SK-N-SH (cell line): ENCODE results near the gene ZNF407. TPM values are rescaled to one million over a fixed set of nuclear protein-coding genes. Genes with fewer than 3 reads are reported as not detected.

Experiments used
- CTCF ChIA-PET: fragments of 300-600, 350-600 bp; formaldehyde crosslinking; extraction: SDS; loops from one replicate; lab custom pipeline; 2021; lab: Yijun Ruan, JAX
- POLR2A ChIA-PET: fragments of 350-600 bp; sonication (Branson Sonifier 250); formaldehyde crosslinking; extraction: SDS; loops from one replicate; lab custom pipeline; 2020; ENCODE audit warnings: antibody characterized with exemption, inconsistent platforms; lab: Yijun Ruan, JAX
- DNase-seq: peaks from one replicate; pipeline ENCODE4 v3.0.0; 2012
- H2AFZ ChIP-seq: fragments of 200-600 bp; sonication (generic); 2 replicates; pipeline ENCODE4 v1.8.1; 2016; ENCODE audit warnings: antibody characterized with exemption, mild to moderate bottlenecking, low read depth
- H3F3A ChIP-seq: fragments of 200-600 bp; sonication (generic); replicated peaks from 2 replicates; pipeline ENCODE3; 2016; ENCODE audit warnings: antibody characterized with exemption, mild to moderate bottlenecking; ENCODE audit not compliant: insufficient read depth
- H3K27ac ChIP-seq, 2 experiments: fragments of 200-500 bp in 1 of 2; fragments of 200-600 bp in 1 of 2; sonication (Bioruptor generic) in 1 of 2; sonication (generic), shearing (Covaris generic) in 1 of 2; 2 replicates each; pipeline versions ENCODE4 v1.5.1 to v1.6.1; 2014 to 2016; ENCODE audit warnings: low read depth in 2 of 2, inconsistent platforms in 1 of 2, low read length in 1 of 2, mild to moderate bottlenecking in 1 of 2, mixed read lengths in 1 of 2
- H3K27me3 ChIP-seq: fragments of 200-600 bp; sonication (generic), shearing (Covaris generic); 2 replicates; pipeline ENCODE4 v1.6.1; 2016; ENCODE audit warnings: mixed run types; ENCODE audit not compliant: insufficient read depth
- H3K36me3 ChIP-seq, 2 experiments: fragments of 200-500 bp in 1 of 2; fragments of 200-600 bp in 1 of 2; sonication (Bioruptor generic) in 1 of 2; sonication (generic) in 1 of 2; replicated peaks in 1 of 2; 2 replicates each; pipeline versions ENCODE3 to v1.5.1; 2014 to 2016; ENCODE audit warnings: low read length in 1 of 2, mild to moderate bottlenecking in 1 of 2; ENCODE audit not compliant: insufficient read depth in 2 of 2, control insufficient read depth in 1 of 2
- H3K4me1 ChIP-seq, 2 experiments: fragments of 200-500 bp in 1 of 2; fragments of 200-600 bp in 1 of 2; sonication (Bioruptor generic) in 1 of 2; sonication (generic), shearing (Covaris generic) in 1 of 2; 2 replicates each; pipeline versions ENCODE4 v1.5.1 to v1.6.1; 2014 to 2016; ENCODE audit warnings: low read depth in 1 of 2, low read length in 1 of 2, mixed run types in 1 of 2; ENCODE audit not compliant: insufficient read depth in 2 of 2, control insufficient read depth in 1 of 2
- H3K4me2 ChIP-seq: fragments of 200-600 bp; sonication (generic), shearing (Covaris generic); 2 replicates; pipeline ENCODE4 v1.6.1; 2017; ENCODE audit warnings: mixed run types
- H3K4me3 ChIP-seq, 2 experiments: fragments of 200-500 bp in 1 of 2; fragments of 200-600 bp in 1 of 2; sonication (Bioruptor generic) in 1 of 2; sonication (generic), shearing (Covaris generic) in 1 of 2; 2 replicates each; pipeline versions ENCODE4 v1.5.1 to v1.8.1; 2014 to 2016; ENCODE audit warnings: low read depth in 2 of 2, inconsistent platforms in 1 of 2, low read length in 1 of 2, mild to moderate bottlenecking in 1 of 2, mixed read lengths in 1 of 2, moderate library complexity in 1 of 2
- H3K79me2 ChIP-seq: fragments of 200-600 bp; sonication (generic); 2 replicates; pipeline ENCODE4 v1.8.1; 2017; ENCODE audit warnings: mild to moderate bottlenecking; ENCODE audit not compliant: insufficient read depth
- H3K9ac ChIP-seq: fragments of 200-600 bp; sonication (generic); 2 replicates; pipeline ENCODE4 v1.6.1; 2017; ENCODE audit warnings: mixed run types
- H3K9me2 ChIP-seq: fragments of 200-600 bp; sonication (generic); 2 replicates; pipeline ENCODE4 v1.6.1; 2017; ENCODE audit warnings: mixed run types
- H3K9me3 ChIP-seq: fragments of 200-600 bp; sonication (generic); 2 replicates; pipeline ENCODE4 v1.6.1; 2017; ENCODE audit warnings: mixed run types, mild to moderate bottlenecking, moderate library complexity
- H4K20me1 ChIP-seq: fragments of 200-600 bp; sonication (generic); 2 replicates; pipeline ENCODE4 v1.6.1; 2017; ENCODE audit warnings: mild to moderate bottlenecking, mixed run types; ENCODE audit not compliant: insufficient read depth
- CTCF ChIP-seq: fragments of 200-600 bp; sonication (generic); IDR thresholded peaks from 2 replicates; pipeline ENCODE4 v1.6.1; 2017; ENCODE audit warnings: antibody characterized with exemption, mild to moderate bottlenecking, moderate library complexity
- ELF1 ChIP-seq: IDR thresholded peaks from 2 replicates; pipeline ENCODE4 v1.4.0; 2012
- FOSL2 ChIP-seq: IDR thresholded peaks from 2 replicates; pipeline ENCODE4 v1.4.0; 2012; ENCODE audit warnings: low read depth, mild to moderate bottlenecking, moderate library complexity, borderline replicate concordance
- GABPA ChIP-seq: IDR thresholded peaks from 2 replicates; pipeline ENCODE4 v1.4.0; 2012; ENCODE audit warnings: low read depth, mild to moderate bottlenecking
- MEF2A ChIP-seq: IDR thresholded peaks from 2 replicates; pipeline ENCODE4 v1.4.0; 2012; ENCODE audit warnings: low read depth, borderline replicate concordance
- PBX3 ChIP-seq: IDR thresholded peaks from 2 replicates; pipeline ENCODE4; 2012
- RCOR1 ChIP-seq: fragments of 150-350 bp; IDR thresholded peaks from 2 replicates; pipeline ENCODE4 v1.6.1; 2017; ENCODE audit warnings: antibody characterized with exemption, low read length
- REST ChIP-seq: IDR thresholded peaks from 2 replicates; pipeline ENCODE4 v1.6.1; 2012; ENCODE audit warnings: mild to moderate bottlenecking, low read depth, low read length, moderate library complexity
- TAF1 ChIP-seq: IDR thresholded peaks from 2 replicates; pipeline ENCODE4 v1.6.1; 2012; ENCODE audit warnings: low read depth, mild to moderate bottlenecking, low read length, moderate library complexity, borderline replicate concordance
- TCF12 ChIP-seq: IDR thresholded peaks from 2 replicates; pipeline ENCODE4 v1.4.0; 2012
- TEAD4 ChIP-seq: IDR thresholded peaks from 2 replicates; pipeline ENCODE4 v1.4.0; 2012; ENCODE audit warnings: mild to moderate bottlenecking, borderline replicate concordance; ENCODE audit not compliant: insufficient read depth
- ZBTB33 ChIP-seq: IDR thresholded peaks from 2 replicates; pipeline ENCODE4 v1.4.0; 2012; ENCODE audit warnings: low read depth, borderline replicate concordance
- WGBS: methylation state at CpG from one replicate; pipeline ENCODE4 v1.1.6; 2017; ENCODE audit warnings: low lambda C conversion rate; 5-methylcytosine and 5-hydroxymethylcytosine counted together
- polyA plus RNA-seq, 3 experiments: library from polyadenylated mRNA; depleted of rRNA; stranded (reverse); fragments of >200 nt; gene quantifications; 2 replicates each; pipeline ENCODE4 v1.2.3, GENCODE V29; 2012

ZNF407 gene
- polyA plus RNA-seq, 1 of the 3 experiments (the other 2 are of a cell fraction) = 2.6 TPM

- DNase-seq = no peak
- Histone ChIP-seq H3K79me2 (no peaks in the 10 kb centered on the region), H3K27ac (no peak overlapping the region), H3K9ac (no peak overlapping the region), H3K27me3 (no peaks in the 10 kb centered on the region), H4K20me1 (no peaks in the 10 kb centered on the region), H3K36me3 (no peaks in the 10 kb centered on the region), H3F3A (no peaks in the 10 kb centered on the region), H2AFZ (no peak overlapping the region), H3K9me3 (no peaks in the 10 kb centered on the region), H3K4me2 (no peak overlapping the region), H3K4me3 (no peak overlapping the region), H3K9me2 (no peaks in the 10 kb centered on the region), H3K4me1 (peaks cover 0 to 24% of the 10 kb centered on the region in 2 experiments; a peak in 1 of 4 replicates)
- POLR2A ChIA-PET = no interaction called here
- CTCF ChIA-PET = no interaction called here
- WGBS = 36% methylated on average over 2 of the region's 8 CpGs
- no peak for TF ChIP-seq RCOR1
- TF ChIP-seq TAF1 = no peak
- TF ChIP-seq CTCF = no peak
- no peak for TF ChIP-seq GABPA
- no peak for TF ChIP-seq TEAD4
- TF ChIP-seq MEF2A = no peak
- no peak for TF ChIP-seq TCF12
- no peak for TF ChIP-seq PBX3
- no peak for TF ChIP-seq ELF1
- no peak for TF ChIP-seq REST
- no peak for TF ChIP-seq FOSL2
- TF ChIP-seq ZBTB33 = no peak
- TF ChIP-seq, all 33 proteins: peak for 0
These were observed 514.1 kb downstream of the ZNF407 start for GRCh38 chr18:75111760-75112159.
